Neuronal stem cell (in vitro differentiated cells): ENCODE data around the gene TOGARAM2.

ENCODE experiments used
- DNase-seq: peaks from one replicate; pipeline ENCODE4 v3.0.0-alpha.2; 2013; ENCODE audit warnings: low spot score
- H2AFZ ChIP-seq: one replicate; pipeline ENCODE4 v1.6.1; 2013; ENCODE audit warnings: mild to moderate bottlenecking, low read length, inconsistent platforms
- H2AK5ac ChIP-seq: 2 replicates; pipeline ENCODE4 v1.6.1; 2013; ENCODE audit warnings: low read depth, mild to moderate bottlenecking, inconsistent platforms, low read length, moderate library complexity, mixed read lengths
- H2BK120ac ChIP-seq: 2 replicates; pipeline ENCODE4 v1.6.1; 2013; ENCODE audit warnings: low read depth, mild to moderate bottlenecking, inconsistent platforms, low read length, moderate library complexity, mixed read lengths
- H2BK12ac ChIP-seq: one replicate; pipeline ENCODE4 v1.6.1; 2013; ENCODE audit warnings: low read length, inconsistent platforms
- H2BK15ac ChIP-seq: 2 replicates; pipeline ENCODE4 v1.6.1; 2013; ENCODE audit warnings: mild to moderate bottlenecking, low read length, inconsistent platforms, mixed read lengths
- H2BK5ac ChIP-seq: one replicate; pipeline ENCODE4 v1.6.1; 2013; ENCODE audit warnings: inconsistent platforms, mild to moderate bottlenecking, low read length, moderate library complexity
- H3K14ac ChIP-seq: one replicate; pipeline ENCODE4 v1.6.1; 2013; ENCODE audit warnings: low read length, inconsistent platforms
- H3K18ac ChIP-seq: 2 replicates; pipeline ENCODE4 v1.6.1; 2013; ENCODE audit warnings: low read length, inconsistent platforms
- H3K23ac ChIP-seq: 2 replicates; pipeline ENCODE4 v1.6.1; 2013; ENCODE audit warnings: low read depth, mild to moderate bottlenecking, mixed read lengths, low read length, inconsistent platforms; ENCODE audit not compliant: poor library complexity
- H3K27ac ChIP-seq: replicated peaks from 3 replicates; pipeline ENCODE4 v1.5.1; 2013; ENCODE audit warnings: low read length, inconsistent platforms
- H3K27me3 ChIP-seq, 3 experiments: 2 replicates each; pipeline ENCODE4 v1.6.1; 2013; ENCODE audit warnings: low read length in 3 of 3, mild to moderate bottlenecking in 2 of 3, inconsistent platforms in 1 of 3, low read depth in 1 of 3, mixed read lengths in 1 of 3, moderate library complexity in 1 of 3; ENCODE audit not compliant: control insufficient read depth in 3 of 3, insufficient read depth in 3 of 3
- H3K36me3 ChIP-seq, 2 donors: replicated peaks in 1 of 2; 2 replicates each; pipeline ENCODE4 v1.6.1; 2013; ENCODE audit warnings: low read length in 2 of 2; ENCODE audit not compliant: control insufficient read depth in 2 of 2, insufficient read depth in 2 of 2
- H3K4ac ChIP-seq: 2 replicates; pipeline ENCODE4 v1.6.1; 2013; ENCODE audit warnings: inconsistent platforms, mild to moderate bottlenecking, low read length, moderate library complexity
- H3K4me1 ChIP-seq, 2 donors: 1 replicate in 1 of 2; 2 replicates in 1 of 2; pipeline ENCODE4 v1.6.1; 2013; ENCODE audit warnings: low read length in 2 of 2, low read depth in 1 of 2; ENCODE audit not compliant: control insufficient read depth in 2 of 2, insufficient read depth in 1 of 2
- H3K4me2 ChIP-seq: one replicate; pipeline ENCODE4 v1.6.1; 2013; ENCODE audit warnings: mild to moderate bottlenecking, low read length, inconsistent platforms; ENCODE audit not compliant: insufficient read depth, poor library complexity, severe bottlenecking
- H3K4me3 ChIP-seq, 2 donors: 2 replicates each; pipeline ENCODE4 v1.5.1; 2013; ENCODE audit warnings: low read length in 2 of 2, mild to moderate bottlenecking in 2 of 2, inconsistent platforms in 1 of 2, moderate library complexity in 1 of 2
- H3K79me1 ChIP-seq: one replicate; pipeline ENCODE4 v1.6.1; 2013; ENCODE audit warnings: low read depth, mild to moderate bottlenecking, inconsistent platforms, low read length, moderate library complexity
- H3K9ac ChIP-seq: one replicate; pipeline ENCODE4 v1.6.1; 2013; ENCODE audit warnings: mild to moderate bottlenecking, low read depth, low read length, inconsistent platforms; ENCODE audit not compliant: poor library complexity
- H3K9me3 ChIP-seq, 2 donors: replicated peaks in 1 of 2; 2 replicates each; pipeline versions ENCODE3 to v1.6.1; 2013; ENCODE audit warnings: low read length in 2 of 2, mild to moderate bottlenecking in 2 of 2, inconsistent platforms in 1 of 2, low read depth in 1 of 2, mixed read lengths in 1 of 2, moderate library complexity in 1 of 2; ENCODE audit not compliant: control insufficient read depth in 2 of 2, insufficient read depth in 1 of 2
- H4K8ac ChIP-seq: one replicate; pipeline ENCODE4 v1.6.1; 2013; ENCODE audit warnings: low read depth, mild to moderate bottlenecking, inconsistent platforms, low read length, moderate library complexity
- H4K91ac ChIP-seq: one replicate; pipeline ENCODE4 v1.6.1; 2013; ENCODE audit warnings: low read length, low read depth, mild to moderate bottlenecking, inconsistent platforms; ENCODE audit not compliant: poor library complexity
- WGBS, 2 donors: extraction: QIAGEN DNeasy Blood & Tissue Kit; methylation state at CpG; one replicate each; pipeline ENCODE4 v1.1.7; 2013; ENCODE audit warnings: missing lambda C conversion rate in 2 of 2, mixed read lengths in 1 of 2; ENCODE audit not compliant: insufficient read length in 2 of 2, insufficient replicate concordance in 1 of 2; ENCODE audit errors: extremely low coverage in 2 of 2; 5-methylcytosine and 5-hydroxymethylcytosine counted together

TOGARAM2 gene

GRCh38 chr2:29022679-29023078 is 41.6 kb downstream of the TOGARAM2 start:
- Histone ChIP-seq H3K18ac (peak overlapping the region; percentile 2), H2BK120ac (no peak overlapping the region), H3K23ac (no peak overlapping the region), H2BK5ac (no peak overlapping the region), H3K4me1 (peaks cover 5 to 14% of the 10 kb centered on the region in 2 donors), H3K14ac (no peak overlapping the region), H4K91ac (no peak overlapping the region), H3K4ac (no peak overlapping the region), H2AK5ac (no peak overlapping the region), H3K79me1 (no peaks in the 10 kb centered on the region), H3K4me2 (no peak overlapping the region), H2BK12ac (no peak overlapping the region), H3K9ac (no peak overlapping the region), H4K8ac (no peak overlapping the region), H3K27me3 (no peaks in the 10 kb centered on the region), H3K4me3 (peak overlapping the region in 1 of 2 donors; percentile 5), H3K27ac (no peak overlapping the region), H3K9me3 (no peaks in the 10 kb centered on the region), H2BK15ac (no peak overlapping the region), H3K36me3 (no peaks in the 10 kb centered on the region), H2AFZ (peak overlapping the region; percentile 77)
- DNase-seq: no peak
- no CpG with 5 or more reads among the region's 6 CpGs for WGBS, 2 donors

GRCh38 chr2:29023188-29023587 is 42.1 kb downstream of the TOGARAM2 start:
- Histone ChIP-seq H3K18ac (no peak overlapping the region), H2BK120ac (no peak overlapping the region), H3K27me3 (no peaks in the 10 kb centered on the region), H3K4me1 (peaks cover 5 to 14% of the 10 kb centered on the region in 2 donors), H3K27ac (no peak overlapping the region), H3K4ac (no peak overlapping the region), H2AK5ac (no peak overlapping the region), H3K79me1 (no peaks in the 10 kb centered on the region), H2BK12ac (no peak overlapping the region), H3K14ac (no peak overlapping the region), H3K4me3 (peak overlapping the region in 1 of 2 donors; percentile 5), H3K4me2 (no peak overlapping the region), H2BK5ac (no peak overlapping the region), H2BK15ac (no peak overlapping the region), H2AFZ (peak overlapping the region; percentile 77), H3K9ac (no peak overlapping the region), H3K23ac (no peak overlapping the region), H4K8ac (no peak overlapping the region), H3K36me3 (no peaks in the 10 kb centered on the region), H4K91ac (no peak overlapping the region), H3K9me3 (no peaks in the 10 kb centered on the region)
- WGBS, 2 donors: no CpG with 5 or more reads among the region's 4 CpGs
- DNase-seq: no peak

GRCh38 chr2:29024882-29025430 is 43.9 kb downstream of the TOGARAM2 start:
- Histone ChIP-seq H3K79me1 (no peaks in the 10 kb centered on the region), H3K18ac (no peak overlapping the region), H2BK15ac (no peak overlapping the region), H2BK12ac (no peak overlapping the region), H3K4ac (no peak overlapping the region), H3K4me1 (peaks cover 5 to 14% of the 10 kb centered on the region in 2 donors), H2AFZ (no peak overlapping the region), H3K27ac (no peak overlapping the region), H3K4me3 (no peak overlapping the region), H2BK5ac (no peak overlapping the region), H3K27me3 (no peaks in the 10 kb centered on the region), H3K9ac (no peak overlapping the region), H2AK5ac (no peak overlapping the region), H4K8ac (no peak overlapping the region), H3K14ac (no peak overlapping the region), H3K9me3 (no peaks in the 10 kb centered on the region), H2BK120ac (no peak overlapping the region), H3K36me3 (no peaks in the 10 kb centered on the region), H3K23ac (no peak overlapping the region), H3K4me2 (no peak overlapping the region), H4K91ac (no peak overlapping the region)
- DNase-seq: no peak
- no CpG with 5 or more reads among the region's 4 CpGs for whole genome bisulfite sequencing, 2 donors

GRCh38 chr2:29025711-29026110 is 44.6 kb downstream of the TOGARAM2 start:
- DNase-seq: no peak
- Histone ChIP-seq H3K4me3 (no peak overlapping the region), H3K14ac (no peak overlapping the region), H4K8ac (no peak overlapping the region), H2BK5ac (peak overlapping the region; percentile 20), H3K27ac (no peak overlapping the region), H3K18ac (peak overlapping the region; percentile 69), H3K23ac (no peak overlapping the region), H2AK5ac (peak overlapping the region; percentile 66), H3K4ac (no peak overlapping the region), H2BK15ac (no peak overlapping the region), H3K4me1 (peaks cover 5 to 14% of the 10 kb centered on the region in 2 donors), H3K9ac (no peak overlapping the region), H3K79me1 (no peaks in the 10 kb centered on the region), H2BK12ac (no peak overlapping the region), H2AFZ (no peak overlapping the region), H3K36me3 (no peaks in the 10 kb centered on the region), H2BK120ac (no peak overlapping the region), H3K9me3 (no peaks in the 10 kb centered on the region), H4K91ac (no peak overlapping the region), H3K4me2 (no peak overlapping the region), H3K27me3 (no peaks in the 10 kb centered on the region)
- no CpG with 5 or more reads among the region's 3 CpGs for WGBS, 2 donors
